MCF 10A (cell line): ENCODE data around the gene TM7SF2. TPM values are rescaled to one million over a fixed set of nuclear protein-coding genes. Genes with fewer than 3 reads are reported as not detected.

Experiments used
- BruUV-seq: library from RNA; stranded (reverse); fragments of 400-500 nt; replicated peaks from 2 replicates; lab custom pipeline; 2021; lab: Mats Ljungman, UMichigan
- CTCF ChIA-PET: fragments of 300-600 bp; sonication (Branson Sonifier 250); formaldehyde crosslinking; extraction: SDS; loops from one replicate; lab custom pipeline; 2021; ENCODE audit warnings: antibody characterized with exemption, inconsistent platforms; lab: Yijun Ruan, JAX
- POLR2A ChIA-PET: fragments of 300-600, 350-650 bp; sonication (Branson Sonifier 250); formaldehyde crosslinking; extraction: SDS; loops from one replicate; lab custom pipeline; 2020; ENCODE audit warnings: antibody characterized with exemption, inconsistent platforms; lab: Yijun Ruan, JAX
- DNase-seq: peaks from one replicate; pipeline ENCODE4 v3.0.0-alpha.2; 2018; ENCODE audit not compliant: unreplicated experiment
- H3K27ac Mint-ChIP-seq: one replicate; pipeline ENCODE4 v1.8.0; 2022; ENCODE audit warnings: mild to moderate bottlenecking, low read depth, mixed read lengths; ENCODE audit not compliant: unreplicated experiment
- H3K27me3 Mint-ChIP-seq: one replicate; pipeline ENCODE4 v1.8.0; 2022; ENCODE audit warnings: mixed read lengths; ENCODE audit not compliant: insufficient read depth, unreplicated experiment
- H3K36me3 Mint-ChIP-seq: one replicate; pipeline ENCODE4 v1.8.0; 2022; ENCODE audit warnings: mild to moderate bottlenecking, moderate library complexity, mixed read lengths; ENCODE audit not compliant: insufficient read depth, unreplicated experiment
- H3K4me1 Mint-ChIP-seq: one replicate; pipeline ENCODE4 v1.8.0; 2022; ENCODE audit warnings: mixed read lengths; ENCODE audit not compliant: insufficient read depth, unreplicated experiment
- H3K4me3 Mint-ChIP-seq: one replicate; pipeline ENCODE4 v1.8.0; 2022; ENCODE audit warnings: mild to moderate bottlenecking, moderate library complexity, mixed read lengths; ENCODE audit not compliant: unreplicated experiment
- H3K9me3 Mint-ChIP-seq: one replicate; pipeline ENCODE4 v1.8.0; 2022; ENCODE audit warnings: mixed read lengths; ENCODE audit not compliant: unreplicated experiment
- intact Hi-C: fragments of 100-400 bp; cut with micrococcal nuclease; formaldehyde crosslinking; loops from 2 replicates; pipeline ENCODE4 v1.14.1; 2022
- total RNA-seq: library from RNA; stranded (reverse); gene quantifications from 2 replicates; pipeline ENCODE4 v1.2.3, GENCODE V29; 2022
- TF ChIP-seq, protein P1 (sequence below): fragments of 200-600 bp; IDR thresholded peaks from one replicate; pipeline ENCODE4 v1.8.0; 2022; ENCODE audit warnings: antibody characterized with exemption, mild to moderate bottlenecking; ENCODE audit not compliant: unreplicated experiment

TM7SF2 gene
- total RNA-seq, 1 experiment from 2014 or later, result 14.0 TPM

GRCh38 chr11:65150509-65151299, 39.0 kb downstream of the TM7SF2 start:
- H3K36me3 Mint-ChIP-seq, result no peaks in the 10 kb centered on the region
- TF ChIP-seq, protein P1, sequence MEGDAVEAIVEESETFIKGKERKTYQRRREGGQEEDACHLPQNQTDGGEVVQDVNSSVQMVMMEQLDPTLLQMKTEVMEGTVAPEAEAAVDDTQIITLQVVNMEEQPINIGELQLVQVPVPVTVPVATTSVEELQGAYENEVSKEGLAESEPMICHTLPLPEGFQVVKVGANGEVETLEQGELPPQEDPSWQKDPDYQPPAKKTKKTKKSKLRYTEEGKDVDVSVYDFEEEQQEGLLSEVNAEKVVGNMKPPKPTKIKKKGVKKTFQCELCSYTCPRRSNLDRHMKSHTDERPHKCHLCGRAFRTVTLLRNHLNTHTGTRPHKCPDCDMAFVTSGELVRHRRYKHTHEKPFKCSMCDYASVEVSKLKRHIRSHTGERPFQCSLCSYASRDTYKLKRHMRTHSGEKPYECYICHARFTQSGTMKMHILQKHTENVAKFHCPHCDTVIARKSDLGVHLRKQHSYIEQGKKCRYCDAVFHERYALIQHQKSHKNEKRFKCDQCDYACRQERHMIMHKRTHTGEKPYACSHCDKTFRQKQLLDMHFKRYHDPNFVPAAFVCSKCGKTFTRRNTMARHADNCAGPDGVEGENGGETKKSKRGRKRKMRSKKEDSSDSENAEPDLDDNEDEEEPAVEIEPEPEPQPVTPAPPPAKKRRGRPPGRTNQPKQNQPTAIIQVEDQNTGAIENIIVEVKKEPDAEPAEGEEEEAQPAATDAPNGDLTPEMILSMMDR, result no peak
- peak; percentile 96 for DNase-seq
- H3K4me3 Mint-ChIP-seq, result peak overlapping the region; percentile 45
- BruUV-seq, result no TSS peak
- H3K27ac Mint-ChIP-seq, result peak overlapping the region; percentile 78
- CTCF ChIA-PET, result interaction anchor here (0.5 kb wide), 1 partner anchor 29 kb away, joined by 3 read pairs; no protein-coding TSS in a partner anchor
- no peaks in the 10 kb centered on the region for H3K9me3 Mint-ChIP-seq
- intact Hi-C loops, result no loop called here
- peaks cover 22% of the 10 kb centered on the region for H3K4me1 Mint-ChIP-seq
- POLR2A ChIA-PET, result interaction anchor here (0.7 to 7.0 kb wide), 5 partner anchors 12 to 33 kb away, joined by 3 to 56 read pairs (median 9); partner anchors contain the start of genes FAU, MRPL49, SYVN1 and ZNHIT2
- no peaks in the 10 kb centered on the region for H3K27me3 Mint-ChIP-seq

GRCh38 chr11:65151331-65151899, 39.7 kb downstream of the TM7SF2 start:
- ChIA-PET POLR2A (interaction anchor here (0.7 to 7.0 kb wide), 7 partner anchors 12 to 34 kb away, joined by 3 to 56 read pairs (median 9); partner anchors contain the start of genes CAPN1, FAU, MRPL49 and SYVN1), CTCF (no interaction called here)
- BruUV-seq, result no TSS peak
- Mint-ChIP-seq H3K4me3 (peak overlapping the region; percentile 45), H3K36me3 (no peaks in the 10 kb centered on the region), H3K4me1 (peaks cover 22% of the 10 kb centered on the region), H3K27ac (peak overlapping the region; percentile 78), H3K27me3 (no peaks in the 10 kb centered on the region), H3K9me3 (no peaks in the 10 kb centered on the region)
- no peak for DNase-seq
- TF ChIP-seq, protein P1, result no peak
- intact Hi-C loops, result no loop called here

DNA sequence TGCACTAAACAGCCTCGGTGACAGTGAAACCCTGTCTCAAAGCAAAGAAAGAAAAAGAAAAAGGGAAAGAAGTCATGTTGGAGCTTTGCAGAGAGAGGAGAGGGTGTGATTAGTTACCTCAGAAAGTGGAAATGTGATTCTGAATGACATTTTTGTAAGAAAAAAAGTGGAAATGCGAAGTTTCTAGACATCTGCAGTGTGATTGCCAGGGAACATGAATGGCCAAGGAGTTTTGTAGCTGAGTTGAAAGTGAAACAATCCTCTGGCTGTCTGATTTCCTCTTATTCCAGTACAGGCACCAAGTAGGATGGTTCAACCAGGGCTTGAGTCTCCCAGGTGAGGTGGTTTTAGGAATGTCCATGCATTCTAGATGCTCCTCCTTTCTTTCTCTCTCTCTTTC, 40.5 kb downstream of the TM7SF2 start:
- POLR2A ChIA-PET, result interaction anchor here (0.8 to 7.0 kb wide), 6 partner anchors 12 to 41 kb away, joined by 3 to 56 read pairs (median 9); partner anchors contain the start of genes CAPN1, FAU, MRPL49 and SYVN1
- CTCF ChIA-PET, result interaction anchor here (0.9 kb wide), 1 partner anchor 1053 kb away, joined by 3 read pairs; no protein-coding TSS in a partner anchor
- H3K4me1 Mint-ChIP-seq, result peaks cover 22% of the 10 kb centered on the region
- H3K9me3 Mint-ChIP-seq, result no peaks in the 10 kb centered on the region
- H3K36me3 Mint-ChIP-seq, result no peaks in the 10 kb centered on the region
- H3K4me3 Mint-ChIP-seq, result no peak overlapping the region
- BruUV-seq, result no TSS peak
- no peaks in the 10 kb centered on the region for H3K27me3 Mint-ChIP-seq
- no peak overlapping the region for H3K27ac Mint-ChIP-seq
- TF ChIP-seq, protein P1, result no peak
- intact Hi-C loops, result no loop called here
- DNase-seq, result no peak

- Mint-ChIP-seq H3K4me3 (no peak overlapping the region), H3K36me3 (no peaks in the 10 kb centered on the region), H3K4me1 (peaks cover 7% of the 10 kb centered on the region), H3K27ac (no peak overlapping the region), H3K27me3 (no peaks in the 10 kb centered on the region), H3K9me3 (no peaks in the 10 kb centered on the region)
- no TSS peak for BruUV-seq
- POLR2A ChIA-PET, result interaction anchor here (0.8 to 1.6 kb wide), 2 partner anchors 34 to 840 kb away, joined by 3 read pairs; partner anchors contain the start of genes FAU and MRPL49
- intact Hi-C loops, result no loop called here
- CTCF ChIA-PET, result no interaction called here
- TF ChIP-seq, protein P1, result no peak
- no peak for DNase-seq
Observed at GRCh38 chr11:65156256-65156655, 44.6 kb downstream of the TM7SF2 start.
